ENCODE data around the gene GGTLC1. TPM values are rescaled to one million over a fixed set of nuclear protein-coding genes. Genes with fewer than 3 reads are reported as not detected.
"Not testable (repeated sequence)": the region's sequence is repeated elsewhere in the genome, so short reads cannot be mapped to it uniquely, and the experiment has no call there.

GGTLC1 gene
- polyA plus RNA-seq, 3 donors, result 0.13 TPM; not detected in 2

DNA sequence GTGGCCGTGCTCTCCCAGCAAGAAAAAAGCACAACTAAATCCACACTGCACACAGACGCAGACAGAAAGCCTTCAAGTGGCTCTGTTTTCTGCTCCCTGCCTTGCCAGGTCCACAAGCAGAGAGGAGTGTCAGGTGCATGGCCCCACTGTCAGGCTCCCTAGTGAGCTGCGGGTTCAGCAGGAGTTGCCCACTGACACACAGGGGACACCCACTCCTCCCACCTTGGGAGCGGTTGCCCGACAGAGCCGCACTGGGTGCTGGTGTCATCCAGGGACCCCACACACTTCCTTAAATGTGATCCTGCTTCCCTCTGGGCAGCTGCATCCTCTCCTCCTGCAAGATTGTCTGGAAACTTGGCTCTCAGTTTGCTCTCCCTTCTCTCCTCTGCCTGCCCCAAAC is 6.7 kb upstream of the GGTLC1 start:
- DNase-seq, result not testable (repeated sequence)

GRCh38 chr20:23994001-23994633 is 5.5 kb upstream of the GGTLC1 start:
- not testable (repeated sequence) for DNase-seq

DNA sequence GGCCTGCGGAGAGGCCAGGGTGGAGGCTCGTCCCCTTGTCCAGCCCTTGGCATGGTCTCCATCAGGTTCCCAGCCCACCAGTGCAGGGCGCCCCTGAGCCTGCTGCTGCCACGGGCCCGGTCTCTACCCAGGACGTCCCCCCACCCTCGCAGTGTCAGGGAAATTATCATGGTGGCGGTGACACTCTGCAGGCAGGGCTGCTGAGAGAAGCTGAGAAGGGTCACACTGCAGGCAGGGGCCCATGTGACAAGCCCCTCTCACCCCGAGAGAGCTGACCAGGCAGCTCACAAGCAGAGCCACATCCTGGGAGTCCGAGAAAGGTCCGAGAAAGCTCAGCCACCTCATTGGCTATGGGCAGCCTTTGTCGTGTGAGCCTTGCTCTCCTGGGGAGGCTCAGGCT is 4.9 kb upstream of the GGTLC1 start:
- not testable (repeated sequence) for DNase-seq

DNA sequence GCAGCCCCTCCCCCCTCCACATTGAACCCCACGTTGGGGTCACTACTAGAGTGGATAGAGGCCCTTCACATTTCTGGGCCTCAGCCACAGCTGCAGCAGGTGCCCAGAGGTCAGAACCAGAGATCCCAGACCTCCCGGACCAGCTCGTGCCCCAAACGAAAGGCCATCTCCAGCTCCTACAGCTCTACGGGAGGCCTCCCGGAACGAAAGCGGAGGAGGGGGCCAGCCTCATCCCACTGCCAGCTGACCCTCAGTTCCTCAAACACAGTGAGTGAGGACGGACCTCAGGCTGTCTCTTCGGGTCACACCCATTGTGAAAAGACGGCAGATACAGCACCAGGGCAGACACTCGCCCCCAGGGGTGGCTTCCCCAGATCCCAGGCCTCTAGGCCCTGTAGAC is 1.7 kb upstream of the GGTLC1 start:
- not testable (repeated sequence) for DNase-seq

DNA sequence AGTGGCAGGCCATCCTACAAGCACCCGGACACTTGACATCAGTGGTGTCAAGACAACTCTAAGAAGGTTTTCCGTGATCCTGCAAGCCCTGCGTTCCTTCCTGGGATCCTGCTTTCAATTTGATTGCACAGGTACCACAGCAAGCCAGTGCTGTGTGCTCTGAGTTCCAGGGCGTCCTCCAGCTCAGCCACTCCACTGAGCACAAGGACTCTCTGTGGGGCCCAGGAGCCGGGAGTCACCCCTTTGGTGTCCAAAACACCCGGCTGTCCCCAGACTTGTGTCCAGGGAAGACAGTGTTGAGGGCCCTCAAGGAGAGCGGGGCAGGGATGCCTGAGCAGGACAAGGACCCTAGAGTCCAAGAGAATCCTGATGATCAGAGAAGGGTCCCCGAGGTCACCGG is 387 bp upstream of the GGTLC1 start:
- DNase-seq, result not testable (repeated sequence)

- not testable (repeated sequence) for DNase-seq
Observed at GRCh38 chr20:23986716-23987115, 1.9 kb downstream of the GGTLC1 start.

DNA sequence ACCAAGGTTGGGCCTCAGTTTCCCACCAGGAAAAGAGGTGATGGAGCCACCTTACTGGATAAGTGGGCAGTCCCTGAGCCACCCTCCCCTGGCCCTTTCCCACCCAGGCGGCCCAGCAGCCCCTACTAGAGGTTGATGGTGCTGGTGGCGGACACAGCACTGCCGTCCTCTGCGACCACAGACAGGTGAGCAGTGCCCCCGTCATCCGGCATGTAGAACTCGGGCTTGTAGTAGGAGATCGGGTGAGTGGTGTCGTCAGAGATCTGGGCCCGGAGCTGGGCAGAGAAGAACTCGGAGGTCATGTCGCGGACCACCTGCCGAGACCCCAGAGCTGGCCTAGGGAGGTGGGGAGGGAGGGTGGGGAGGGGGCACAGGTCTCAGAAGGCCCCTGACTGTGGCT is 2.3 kb downstream of the GGTLC1 start:
- DNase-seq, result not testable (repeated sequence)

GRCh38 chr20:23985790-23986225 is 2.8 kb downstream of the GGTLC1 start:
- DNase-seq, result not testable (repeated sequence)

DNA sequence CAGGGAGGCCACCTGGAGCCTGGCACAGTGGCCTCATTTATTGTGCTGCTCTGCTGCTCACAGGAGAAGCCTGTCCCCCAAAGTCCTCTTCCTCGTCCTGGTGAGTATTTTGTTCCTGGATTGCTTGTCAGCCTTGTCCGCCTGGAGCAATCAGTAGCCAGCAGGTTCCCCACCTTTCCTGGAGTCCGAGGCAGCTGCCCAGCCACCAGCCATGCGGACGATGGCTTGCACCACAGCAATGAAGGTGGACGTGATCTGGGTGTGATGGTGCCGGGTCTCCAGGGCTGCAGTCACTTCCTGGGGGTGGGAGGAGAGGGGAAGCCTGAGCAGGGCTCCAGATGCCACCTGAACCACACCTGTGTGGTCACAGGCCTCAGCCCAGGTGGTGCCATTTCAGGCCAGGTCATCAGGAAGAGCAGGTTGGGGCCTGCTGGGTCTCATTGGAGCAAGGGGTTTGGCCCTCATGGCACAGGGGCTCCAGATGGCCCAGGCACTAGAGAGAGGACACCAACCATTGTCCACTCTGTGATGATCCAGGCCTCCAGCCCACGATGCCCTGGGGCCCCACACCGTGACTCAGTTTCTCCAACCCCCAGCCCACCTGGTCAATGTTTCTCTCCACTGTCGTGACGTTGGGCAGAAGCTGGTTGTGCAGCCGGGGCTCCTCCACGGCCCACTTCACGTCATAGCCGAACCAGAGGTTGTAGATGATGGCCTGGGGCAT is 3.4 kb downstream of the GGTLC1 start:
- DNase-seq, result not testable (repeated sequence)

DNA sequence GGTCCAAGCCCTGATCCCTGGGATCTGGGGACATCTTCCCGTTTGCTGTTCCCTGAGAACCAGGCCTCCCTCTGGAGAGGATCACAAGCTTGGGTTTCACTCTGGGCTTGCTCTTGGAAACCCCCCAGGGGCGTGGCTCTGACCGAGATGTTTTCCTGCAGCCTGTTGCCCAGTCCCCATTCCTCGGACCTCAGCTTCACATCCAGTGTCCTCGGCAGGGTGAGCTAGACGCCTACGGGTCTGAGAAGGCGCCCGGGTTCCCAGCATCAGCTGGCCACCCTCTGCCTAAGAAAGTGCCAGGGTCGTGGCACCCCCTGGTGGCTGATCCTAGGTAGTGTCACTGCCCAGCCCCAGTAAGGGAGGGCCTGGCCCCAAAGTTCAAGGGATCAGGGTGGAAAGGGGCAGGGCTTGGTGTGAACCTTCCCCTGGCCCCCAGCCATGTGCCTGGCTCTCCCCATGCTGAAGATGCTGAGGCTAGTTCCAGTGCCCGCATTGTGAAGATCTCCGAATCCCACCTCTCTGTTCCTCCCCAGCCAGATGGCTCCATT is 4.0 kb downstream of the GGTLC1 start:
- not testable (repeated sequence) for DNase-seq

DNA sequence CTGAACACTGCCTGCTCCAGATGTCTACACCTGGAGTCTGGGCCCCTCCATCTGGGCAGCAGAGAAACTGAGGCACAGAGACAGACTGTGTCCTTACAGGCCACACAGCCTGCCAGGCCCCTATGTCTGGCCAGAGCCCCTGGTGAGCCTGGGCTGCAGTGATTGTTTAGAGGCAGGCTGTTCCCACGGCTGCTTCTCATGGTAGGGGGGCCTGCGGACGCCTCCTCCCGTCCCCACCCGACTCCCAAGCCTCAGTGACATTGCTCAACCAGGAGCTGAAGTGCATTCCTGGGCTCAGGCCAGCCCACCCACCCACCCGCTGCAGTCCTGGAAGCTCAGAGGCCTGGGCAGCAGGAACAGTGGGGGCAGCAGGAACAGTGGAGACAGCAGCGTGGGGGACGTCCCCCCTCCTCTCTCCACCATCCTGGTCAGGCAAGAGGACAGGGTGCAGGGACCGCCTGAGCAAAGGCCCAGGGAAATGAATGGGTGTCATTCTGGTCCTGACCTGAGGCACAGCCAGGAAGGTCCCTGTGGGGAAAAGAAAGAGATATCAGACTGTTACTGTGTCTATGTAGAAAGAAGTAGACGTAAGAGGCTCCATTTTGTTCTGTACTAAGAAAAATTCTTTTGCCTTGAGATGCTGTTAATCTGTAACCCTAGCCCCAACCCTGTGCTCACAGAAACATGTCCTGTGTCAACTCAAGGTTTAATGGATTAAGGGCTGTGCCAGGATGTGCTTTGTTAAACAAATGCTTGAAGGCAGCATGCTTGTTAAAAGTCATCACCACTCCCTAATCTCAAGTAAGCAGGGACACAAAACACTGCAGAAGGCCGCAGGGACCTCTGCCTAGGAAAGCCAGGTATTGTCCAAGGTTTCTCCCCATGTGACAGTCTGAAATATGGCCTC is 6.2 kb downstream of the GGTLC1 start:
- DNase-seq, result peak; percentile 42

DNA sequence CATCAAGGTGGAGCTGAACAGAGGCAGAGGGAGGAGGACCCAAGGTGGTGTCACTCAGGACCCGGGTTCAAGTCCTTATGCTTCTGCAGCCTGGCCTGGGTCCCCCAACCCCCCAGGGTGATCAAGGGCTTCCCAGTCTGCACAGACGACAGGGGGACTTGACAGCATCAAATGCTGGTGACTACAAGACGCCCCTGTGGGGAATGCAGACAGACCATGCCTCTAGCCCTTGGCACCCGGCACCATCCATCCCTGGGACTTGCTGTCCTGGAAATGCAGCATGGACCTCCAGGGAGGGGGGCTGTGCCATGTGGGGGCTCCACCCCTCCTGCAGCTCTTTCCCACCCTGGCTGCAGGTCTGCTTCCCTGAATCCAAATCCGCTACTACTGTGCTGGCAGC is 7.1 kb downstream of the GGTLC1 start:
- DNase-seq, result not testable (repeated sequence)

- DNase-seq, result peak; percentile 68
Observed at GRCh38 chr20:23981014-23981413, 7.6 kb downstream of the GGTLC1 start.

DNA sequence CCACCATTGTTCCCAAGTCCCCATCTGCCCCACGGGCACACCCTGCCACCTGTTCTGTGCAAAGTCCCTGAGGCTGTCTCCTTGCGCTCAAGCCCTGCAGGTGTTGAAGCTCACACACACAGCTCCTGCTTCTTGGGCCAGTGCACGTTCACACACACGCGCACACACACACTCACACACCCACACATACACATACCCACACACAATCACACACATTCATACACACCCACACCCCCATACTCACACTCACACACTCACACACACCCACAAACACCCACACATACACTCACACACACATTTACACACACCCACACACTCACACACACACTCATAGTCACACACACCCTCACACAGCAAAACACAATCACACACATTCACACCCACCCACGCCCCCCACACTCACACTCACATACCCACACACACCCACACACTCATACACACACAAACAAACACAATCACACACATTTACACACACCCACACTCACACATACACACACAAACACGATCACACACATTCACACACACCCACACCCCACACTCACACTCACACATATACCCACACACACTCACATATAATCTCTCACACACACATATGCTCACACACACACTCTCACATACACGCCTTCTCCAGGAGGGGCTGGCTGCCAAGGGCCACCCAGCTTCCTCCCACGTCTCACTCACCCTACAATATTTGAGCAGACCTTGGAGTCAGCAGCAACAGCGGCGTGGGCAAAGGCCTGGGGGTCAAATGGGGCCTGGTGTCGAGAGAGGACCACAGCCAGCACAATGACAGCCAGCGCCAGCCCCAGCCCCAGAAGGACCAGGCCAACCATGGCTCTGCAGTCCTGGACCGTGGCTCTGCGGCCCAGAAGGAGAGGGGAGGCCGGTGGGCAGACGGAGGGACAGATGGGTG is 8.4 kb downstream of the GGTLC1 start:
- not testable (repeated sequence) for DNase-seq

DNA sequence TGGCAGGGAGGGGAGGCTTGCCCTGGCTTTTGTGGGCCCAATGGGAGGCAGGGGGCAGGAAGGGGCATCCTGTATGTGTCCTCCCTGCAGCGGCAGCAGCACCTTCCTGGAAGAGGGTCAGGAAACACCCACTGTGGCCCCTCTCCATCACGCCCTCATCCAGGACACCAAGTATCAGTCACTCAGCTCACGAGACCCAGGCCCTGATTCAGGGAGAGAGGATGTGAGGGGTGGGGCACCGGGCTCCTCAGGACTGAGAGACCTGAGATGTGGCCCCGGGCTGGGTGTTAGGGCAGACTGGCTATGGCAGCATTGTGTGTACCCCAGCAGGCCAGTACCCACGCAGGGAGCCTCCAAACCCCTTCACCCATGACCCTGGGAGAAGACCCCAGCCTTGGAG is 9.2 kb downstream of the GGTLC1 start:
- DNase-seq, result not testable (repeated sequence)

GRCh38 chr20:23978457-23978856 is 10.1 kb downstream of the GGTLC1 start:
- DNase-seq, result not testable (repeated sequence)

GRCh38 chr20:23974966-23975365 is 13.6 kb downstream of the GGTLC1 start:
- no peak for DNase-seq

- DNase-seq, result no peak
Observed at GRCh38 chr20:23971310-23971709, 17.3 kb downstream of the GGTLC1 start.

DNA sequence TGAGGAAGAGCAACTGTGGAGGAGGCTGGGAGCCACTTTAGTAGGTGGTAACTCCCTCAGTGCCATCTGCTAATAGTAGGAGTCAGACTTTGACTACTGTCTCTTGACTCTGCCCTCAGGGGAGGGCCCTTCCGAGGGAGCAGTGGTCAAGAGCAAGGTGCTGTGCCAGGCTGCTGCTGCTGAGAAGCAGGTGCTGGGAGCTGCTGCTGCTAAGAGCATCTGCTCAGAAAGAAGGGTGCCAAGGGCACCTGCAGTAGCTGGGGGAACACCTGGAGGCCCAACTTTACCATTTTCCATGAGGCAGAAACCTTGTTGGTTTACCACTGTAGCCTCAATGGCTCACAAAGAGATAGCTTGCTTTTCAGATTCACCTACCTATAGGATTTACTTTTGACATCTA is 18.5 kb downstream of the GGTLC1 start:
- no peak for DNase-seq

DNA sequence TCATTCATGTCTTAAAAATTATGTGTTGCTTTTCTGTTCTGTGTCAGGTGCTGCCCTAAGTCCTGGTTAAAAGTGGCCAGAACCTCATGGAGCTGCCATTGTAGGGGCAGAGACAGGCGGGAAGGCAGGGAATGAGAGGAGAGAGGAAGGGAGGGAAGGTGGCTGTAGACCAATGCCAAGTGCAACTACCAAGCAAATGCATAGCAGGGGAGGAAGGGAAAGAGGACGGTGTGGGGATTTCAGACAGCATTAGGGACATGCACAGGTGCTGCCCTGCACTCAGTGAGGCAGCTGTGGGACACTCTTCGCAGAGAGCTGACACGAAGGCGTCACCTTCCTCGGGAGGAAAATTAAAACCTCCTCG is 21.0 kb downstream of the GGTLC1 start:
- DNase-seq, result no peak
